GM12878 (cell line): ENCODE results near the gene ABCA13.

Experiments
- CHD4 ChIP-seq: fragments of 200-600 bp; sonication (generic); IDR thresholded peaks from 2 replicates; pipeline ENCODE4 v1.6.1; 2016; ENCODE audit warnings: mild to moderate bottlenecking
- CTCF ChIP-seq, 3 experiments: IDR thresholded peaks in 2 of 3; conservative IDR thresholded peaks in 1 of 3; 2 replicates each; pipeline ENCODE4 v1.5.1; 2011; ENCODE audit warnings: low read depth in 3 of 3, low read length in 3 of 3, mild to moderate bottlenecking in 3 of 3, control low read depth in 2 of 3, moderate library complexity in 2 of 3, inconsistent platforms in 1 of 3, mixed read lengths in 1 of 3; ENCODE audit not compliant: control insufficient read depth in 2 of 3, insufficient read depth in 1 of 3; ENCODE audit errors: extremely low read depth in 1 of 3
- JUND ChIP-seq: IDR thresholded peaks from 2 replicates; pipeline ENCODE4 v1.6.1; 2012; ENCODE audit warnings: low read depth, mild to moderate bottlenecking, low read length, improper control_type of control experiment, moderate library complexity
- RUNX3 ChIP-seq: IDR thresholded peaks from 2 replicates; pipeline ENCODE4 v1.6.1; 2012; ENCODE audit warnings: low read length, inconsistent platforms
- SRF ChIP-seq, 2 experiments: IDR thresholded peaks; 2 replicates each; pipeline ENCODE4 v1.6.1; 2011; ENCODE audit warnings: low read depth in 2 of 2, low read length in 2 of 2, mild to moderate bottlenecking in 1 of 2, moderate library complexity in 1 of 2
- WRNIP1 ChIP-seq: IDR thresholded peaks from 2 replicates; pipeline ENCODE4 v1.6.1; 2011; ENCODE audit warnings: low read depth, low read length, improper control_type of control experiment, borderline replicate concordance

- no peak for TF ChIP-seq WRNIP1
- TF ChIP-seq CTCF (IDR thresholded peaks at IDR 0.05 in 2 of 3, conservative IDR thresholded peaks at IDR 0.05 in 1 of 3; ENCODE audit: control insufficient read depth in 2 of 3, extremely low read depth in 1 of 3, insufficient read depth in 1 of 3, low read depth in 3 of 3, low read length in 3 of 3): no peak
- no peak for TF ChIP-seq CHD4
- TF ChIP-seq RUNX3: no peak
- TF ChIP-seq SRF (IDR thresholded peaks at IDR 0.05; ENCODE audit: low read depth in 2 of 2, low read length in 2 of 2): no peak
- no peak for TF ChIP-seq JUND
These were observed 92.0 kb downstream of the ABCA13 start for GRCh38 chr7:48263311-48263650.
